Measurements from ENCODE around the gene PDE6H.

PDE6H gene

GRCh38 chr12:14938301-14938700 lies 34.5 kb upstream of the PDE6H start, which contains the start of gene ERP27:
Gene ERP27, minus strand, starts transcription at chr12:14938537. Its CDS starts 29 bp downstream, at chr12:14938508.
- in situ Hi-C loops (cut with HindIII; ENCODE audit: low sequenced_read_pairs): no loop called here
- DNase-seq (ENCODE audit: low read depth, low spot score): no peak
- no peak within 1 kb of the TSS for H3K4me3 ChIP-seq (ENCODE audit: low read depth, low read length)
- no peak for TF ChIP-seq CTCF (IDR thresholded peaks at IDR 0.05; ENCODE audit: low read depth, low read length)

- in situ Hi-C loops (cut with HindIII; ENCODE audit: low sequenced_read_pairs): no loop called here
- no peak for TF ChIP-seq CTCF (IDR thresholded peaks at IDR 0.05; ENCODE audit: low read depth, low read length)
- no peak overlapping the region for H3K4me3 ChIP-seq (ENCODE audit: low read depth, low read length)
- no peak for DNase-seq (ENCODE audit: low read depth, low spot score)
Measured at GRCh38 chr12:14941369-14941768, 31.5 kb upstream of the PDE6H start.

DNA sequence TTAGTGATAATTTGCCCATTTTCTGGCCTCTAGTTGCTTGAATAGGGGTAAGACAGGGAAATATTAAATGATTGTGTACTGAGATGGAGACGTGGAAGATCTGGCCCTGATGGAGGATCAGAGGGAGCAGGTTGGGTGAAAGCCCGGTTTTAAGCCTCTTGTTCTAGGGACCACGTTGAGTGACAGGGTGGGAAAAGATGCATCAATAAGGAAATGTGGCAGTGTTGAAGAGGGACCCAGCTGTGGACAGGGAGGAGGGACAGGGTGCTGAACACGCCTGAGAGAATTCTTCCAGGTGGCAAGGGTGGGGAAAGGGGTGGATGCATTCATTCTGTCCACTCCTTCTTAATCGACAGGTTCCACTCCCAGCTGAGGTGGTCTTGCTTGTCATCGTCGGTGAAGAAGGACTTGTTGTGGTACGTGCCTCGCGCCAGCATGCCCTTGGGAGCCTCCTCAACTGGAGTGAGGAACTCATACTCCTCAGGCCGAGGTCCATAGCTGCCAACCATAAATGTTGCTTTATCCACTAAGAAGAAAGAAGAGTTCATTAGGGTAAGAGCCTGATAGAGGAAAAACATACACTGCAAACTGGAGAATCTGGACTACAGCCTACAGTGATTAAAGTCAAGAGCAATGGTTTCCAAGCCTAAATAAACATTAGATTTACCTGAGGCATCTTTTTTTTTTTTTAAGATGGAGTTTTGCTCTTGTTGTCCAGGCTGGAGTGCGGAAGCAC lies 30.5 kb upstream of the PDE6H start:
- in situ Hi-C loops (cut with HindIII; ENCODE audit: low sequenced_read_pairs): no loop called here
- no peak overlapping the region for H3K4me3 ChIP-seq (ENCODE audit: low read depth, low read length)
- DNase-seq (ENCODE audit: low read depth, low spot score): no peak
- TF ChIP-seq CTCF (IDR thresholded peaks at IDR 0.05; ENCODE audit: low read depth, low read length): no peak

GRCh38 chr12:14946162-14946561 lies 26.7 kb upstream of the PDE6H start:
- TF ChIP-seq CTCF (IDR thresholded peaks at IDR 0.05; ENCODE audit: low read depth, low read length): no peak
- in situ Hi-C loops (cut with HindIII; ENCODE audit: low sequenced_read_pairs): no loop called here
- no peak for DNase-seq (ENCODE audit: low read depth, low spot score)
- H3K4me3 ChIP-seq (ENCODE audit: low read depth, low read length): no peak overlapping the region

DNA sequence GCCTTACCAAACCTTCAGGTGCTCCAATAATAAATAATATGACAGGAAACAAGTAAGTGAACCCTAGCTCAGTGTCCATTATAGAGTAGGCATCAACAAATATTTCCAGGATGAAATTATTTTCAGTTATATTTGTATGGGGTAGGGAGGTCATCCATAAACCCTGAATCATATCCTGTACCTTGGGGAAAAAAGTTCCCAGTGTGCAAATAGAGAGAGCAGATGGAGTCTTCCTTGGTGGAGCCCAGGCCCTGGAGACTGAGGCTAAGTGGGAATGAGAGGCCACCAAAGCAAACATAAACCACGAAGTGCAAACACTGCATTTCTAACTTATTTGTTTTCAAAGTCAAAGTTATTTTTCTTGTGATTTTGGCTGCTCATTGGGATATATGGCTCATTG lies 26.0 kb upstream of the PDE6H start:
- no peak for DNase-seq (ENCODE audit: low read depth, low spot score)
- in situ Hi-C loops (cut with HindIII; ENCODE audit: low sequenced_read_pairs): no loop called here

GRCh38 chr12:14948672-14949071 lies 24.2 kb upstream of the PDE6H start:
- TF ChIP-seq CTCF (IDR thresholded peaks at IDR 0.05; ENCODE audit: low read depth, low read length): no peak
- DNase-seq (ENCODE audit: low read depth, low spot score): peak; percentile 81
- no peak overlapping the region for H3K4me3 ChIP-seq (ENCODE audit: low read depth, low read length)
- in situ Hi-C loops (cut with HindIII; ENCODE audit: low sequenced_read_pairs): no loop called here

More for the DNA sequence above, 26.0 kb upstream of the PDE6H start:
- no peak for TF ChIP-seq CTCF (IDR thresholded peaks at IDR 0.05; ENCODE audit: low read depth, low read length)
- H3K4me3 ChIP-seq (ENCODE audit: low read depth, low read length): no peak overlapping the region

Data from astrocyte of the spinal cord (primary cell).